Endothelial cell (in vitro differentiated cells): ENCODE measurements around the gene MED6. TPM values are rescaled to one million over a fixed set of nuclear protein-coding genes. Genes with fewer than 3 reads are reported as not detected.

Source experiments
- DNase-seq: peaks from one replicate; pipeline ENCODE4 v3.0.0; 2021; ENCODE audit warnings: low spot score
- H3K27ac Mint-ChIP-seq: one replicate; pipeline ENCODE4 v1.8.0; 2021; ENCODE audit warnings: mixed read lengths, inconsistent platforms; ENCODE audit not compliant: unreplicated experiment
- H3K27me3 Mint-ChIP-seq: one replicate; pipeline ENCODE4 v1.8.0; 2021; ENCODE audit warnings: mild to moderate bottlenecking, moderate library complexity, mixed read lengths, inconsistent platforms; ENCODE audit not compliant: unreplicated experiment
- H3K36me3 Mint-ChIP-seq: one replicate; pipeline ENCODE4 v1.8.0; 2021; ENCODE audit warnings: mild to moderate bottlenecking, low read depth, mixed read lengths, inconsistent platforms; ENCODE audit not compliant: unreplicated experiment
- H3K4me1 Mint-ChIP-seq: one replicate; pipeline ENCODE4 v1.8.0; 2021; ENCODE audit warnings: mild to moderate bottlenecking, mixed read lengths, inconsistent platforms; ENCODE audit not compliant: unreplicated experiment
- H3K4me3 Mint-ChIP-seq: one replicate; pipeline ENCODE4 v1.8.0; 2021; ENCODE audit warnings: mild to moderate bottlenecking, mixed read lengths, inconsistent platforms; ENCODE audit not compliant: unreplicated experiment
- H3K9me3 Mint-ChIP-seq: one replicate; pipeline ENCODE4 v1.8.0; 2021; ENCODE audit warnings: mixed read lengths, inconsistent platforms; ENCODE audit not compliant: unreplicated experiment
- CTCF ChIP-seq: fragments of 200-600 bp; sonication (generic); IDR thresholded peaks from one replicate; pipeline ENCODE4 v1.5.0; 2021; ENCODE audit warnings: antibody characterized with exemption; ENCODE audit not compliant: unreplicated experiment
- total RNA-seq: library from RNA; stranded (reverse); fragmentation: NEBNext Ultra II Directional; extraction: Animal tissue kit (Norgen Biotek cat#: 25700); gene quantifications from one replicate; pipeline ENCODE4 v1.2.1, GENCODE V29; 2021; ENCODE audit not compliant: unreplicated experiment

MED6 gene
- total RNA-seq, 1 donor from 2014 or later: 48.4 TPM

DNA sequence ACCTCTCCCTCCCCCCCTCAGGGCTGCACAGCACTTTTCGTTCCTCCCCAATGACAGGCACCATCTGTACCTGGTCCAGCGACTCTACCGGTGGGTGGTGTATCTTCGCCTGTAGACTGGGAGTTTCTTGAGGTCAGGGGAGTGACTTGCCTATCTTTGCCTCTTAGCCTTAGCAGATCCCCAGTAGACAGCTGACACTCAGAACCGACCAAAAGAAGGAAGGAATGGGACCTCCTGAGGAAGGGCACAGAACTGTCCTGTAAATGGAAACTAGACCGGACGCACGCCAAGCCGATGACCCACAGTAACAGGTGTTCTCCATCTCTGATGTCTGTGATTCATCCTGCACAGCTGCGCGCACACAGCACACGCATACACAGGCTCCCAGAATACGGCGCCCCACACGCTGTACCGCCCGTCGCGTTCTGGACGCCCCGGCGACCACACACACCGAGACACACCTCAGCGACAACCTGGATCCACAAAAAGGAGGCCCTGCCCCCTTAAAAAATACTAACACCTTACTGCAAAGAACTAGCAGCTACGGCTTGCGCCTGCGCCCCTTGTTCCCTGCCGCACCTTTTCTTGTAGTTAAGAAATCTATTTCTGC lies 40.6 kb upstream of the MED6 start:
- Mint-ChIP-seq H3K4me3 (peak overlapping the region; percentile 98), H3K9me3 (no peaks in the 10 kb centered on the region), H3K36me3 (peaks cover 8% of the 10 kb centered on the region), H3K4me1 (peaks cover 37% of the 10 kb centered on the region), H3K27ac (peak overlapping the region; percentile 54), H3K27me3 (peaks cover 10% of the 10 kb centered on the region)
- DNase-seq: peak; percentile 15
- no peak for TF ChIP-seq CTCF

DNA sequence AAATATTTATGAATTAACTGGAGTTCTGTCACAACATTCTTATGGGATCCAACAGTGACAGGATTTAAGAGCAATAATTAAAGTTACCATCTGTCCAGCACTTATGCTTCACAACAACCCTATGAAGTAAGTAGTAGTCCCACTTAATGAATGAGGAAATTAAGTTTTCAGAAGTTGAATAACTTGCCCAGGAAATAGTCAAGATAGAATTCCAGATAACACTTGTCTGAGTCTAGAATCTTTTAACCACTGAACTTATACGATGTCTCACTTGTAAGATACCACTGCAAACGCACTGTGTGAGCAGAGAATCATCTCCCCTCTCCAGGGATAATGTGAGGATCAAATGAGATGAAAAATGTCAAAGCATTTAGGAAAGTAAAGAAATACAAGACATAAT lies 38.0 kb upstream of the MED6 start:
- H3K4me1 Mint-ChIP-seq: peaks cover 19% of the 10 kb centered on the region
- peaks cover 7% of the 10 kb centered on the region for H3K27me3 Mint-ChIP-seq
- no peak overlapping the region for H3K27ac Mint-ChIP-seq
- H3K36me3 Mint-ChIP-seq: peaks cover 13% of the 10 kb centered on the region
- no peaks in the 10 kb centered on the region for H3K9me3 Mint-ChIP-seq
- no peak overlapping the region for H3K4me3 Mint-ChIP-seq
- no peak for DNase-seq
- no peak for TF ChIP-seq CTCF

DNA sequence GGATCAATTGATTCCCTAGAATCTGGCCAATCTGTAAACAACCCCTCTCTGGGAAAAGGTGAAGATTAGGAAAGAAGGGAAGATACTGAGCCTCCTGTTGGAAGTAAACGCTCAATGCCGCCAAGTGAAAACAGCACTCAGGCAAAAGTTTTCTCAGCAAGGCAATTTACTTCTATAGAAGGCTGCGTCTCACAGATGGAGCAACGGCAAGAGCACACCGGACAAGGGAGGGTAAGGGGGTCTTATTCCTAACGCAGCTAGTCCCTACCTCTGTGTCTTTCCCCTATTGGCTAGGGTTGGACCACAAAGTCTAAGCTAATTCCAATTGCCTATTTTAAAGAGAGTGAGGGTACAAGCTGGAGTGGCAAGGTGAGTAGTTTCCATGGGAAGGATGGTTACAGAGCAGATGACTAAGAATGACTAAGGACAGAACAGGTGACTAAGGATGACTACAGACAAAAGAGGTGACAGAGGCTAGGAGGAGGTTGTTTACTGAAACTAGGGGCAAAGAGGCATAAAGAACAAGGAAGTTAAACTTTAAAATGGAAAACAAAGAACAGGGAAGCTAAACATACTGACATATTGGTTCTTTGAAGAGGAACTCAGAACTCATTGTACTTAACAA lies 35.6 kb upstream of the MED6 start:
- Mint-ChIP-seq H3K27me3 (peaks cover 7% of the 10 kb centered on the region), H3K9me3 (no peaks in the 10 kb centered on the region), H3K4me1 (peaks cover 7% of the 10 kb centered on the region), H3K36me3 (peaks cover 11% of the 10 kb centered on the region), H3K27ac (no peak overlapping the region), H3K4me3 (no peak overlapping the region)
- no peak for DNase-seq
- no peak for TF ChIP-seq CTCF

DNA sequence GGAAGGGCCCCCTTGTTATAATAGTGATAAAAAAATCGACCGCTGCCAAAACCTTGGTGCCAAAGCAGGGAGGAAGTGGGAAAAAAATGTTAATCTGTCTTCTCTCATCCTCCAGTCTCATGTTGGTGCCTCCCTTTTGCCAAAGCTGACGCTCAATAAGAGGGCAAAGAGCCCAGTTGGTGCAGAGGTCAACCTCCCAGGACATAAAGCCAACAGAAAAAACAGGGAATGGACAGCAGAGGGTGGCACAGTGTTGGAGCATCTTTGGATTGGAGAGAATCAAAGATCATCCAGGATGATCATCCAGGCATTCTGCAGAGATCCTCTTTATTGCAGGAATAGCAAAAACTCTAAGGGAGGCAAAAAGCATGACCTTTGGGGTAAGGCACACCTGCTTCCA lies 31.5 kb upstream of the MED6 start:
- Mint-ChIP-seq H3K27me3 (no peaks in the 10 kb centered on the region), H3K4me3 (no peak overlapping the region), H3K36me3 (peaks cover 11% of the 10 kb centered on the region), H3K27ac (no peak overlapping the region), H3K4me1 (no peaks in the 10 kb centered on the region), H3K9me3 (no peaks in the 10 kb centered on the region)
- TF ChIP-seq CTCF: no peak
- no peak for DNase-seq

DNA sequence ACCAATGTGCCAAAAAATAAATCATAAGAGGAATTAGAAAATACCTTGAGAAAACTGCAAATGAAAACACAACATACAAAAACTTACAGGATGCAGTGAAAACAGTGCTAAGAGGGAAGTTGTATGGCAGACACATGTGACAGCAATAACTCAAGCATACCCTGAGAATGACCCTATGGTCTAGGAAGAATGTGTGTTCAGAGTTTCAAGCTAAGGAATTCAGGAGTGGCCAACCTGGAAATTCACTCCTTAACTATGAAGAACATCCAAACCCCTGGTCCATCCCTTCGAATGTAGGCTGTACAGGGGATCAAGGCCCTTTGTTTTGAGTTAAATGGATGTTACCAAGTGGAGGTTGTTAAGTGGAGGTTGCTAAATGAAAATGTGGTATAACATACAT lies 24.5 kb upstream of the MED6 start:
- Mint-ChIP-seq H3K9me3 (peaks cover 5% of the 10 kb centered on the region), H3K36me3 (peaks cover 13% of the 10 kb centered on the region)
- DNase-seq: no peak

More for the DNA sequence above, 24.5 kb upstream of the MED6 start:
- no peak for TF ChIP-seq CTCF
- no peaks in the 10 kb centered on the region for H3K27me3 Mint-ChIP-seq
- no peaks in the 10 kb centered on the region for H3K4me1 Mint-ChIP-seq
- no peak overlapping the region for H3K27ac Mint-ChIP-seq
- H3K4me3 Mint-ChIP-seq: no peak overlapping the region
